ENCODE measurements around the gene BNIPL.

DNA sequence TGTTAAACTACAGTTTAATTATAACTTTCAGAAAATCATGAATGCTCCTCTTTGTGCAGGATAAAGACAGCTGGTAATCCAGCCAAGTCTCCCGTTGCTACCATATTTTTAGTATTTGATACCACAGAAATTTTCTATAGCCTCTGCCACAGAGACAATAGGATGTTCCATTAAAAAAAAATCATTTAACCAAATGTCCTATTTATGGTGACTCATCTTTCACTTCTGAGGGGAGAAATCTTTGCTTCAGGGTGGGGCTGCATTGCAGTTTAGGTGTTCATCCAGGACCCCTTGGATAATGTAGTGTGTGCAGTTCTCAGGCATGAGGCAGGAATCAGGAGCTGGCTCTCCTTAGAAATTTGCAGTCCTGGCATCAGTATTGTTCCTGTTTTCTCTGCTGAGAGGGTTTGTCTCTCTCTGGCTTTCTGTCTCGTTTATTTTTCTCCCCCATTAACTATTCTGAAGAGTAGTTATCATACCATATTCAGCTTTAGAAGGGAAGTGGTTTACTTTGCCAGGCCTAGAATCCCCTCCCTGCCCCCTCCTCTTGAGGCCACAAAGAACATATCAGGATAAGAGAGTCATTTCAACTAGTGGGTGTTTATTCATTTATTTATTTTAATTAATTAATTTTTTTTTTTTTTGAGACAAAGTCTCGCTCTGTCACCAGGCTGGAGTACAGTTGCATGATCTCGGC is 25.1 kb upstream of the BNIPL start:
- TF ChIP-seq EZH2 (IDR thresholded peaks at IDR 0.05): no peak
- TF ChIP-seq POLR2AphosphoS5 (IDR thresholded peaks at IDR 0.05; ENCODE audit: borderline replicate concordance, low read depth, low read length): no peak
